Lower lobe of right lung (tissue), 2 donors: ENCODE measurements around the gene FRYL. TPM values are rescaled to one million over a fixed set of nuclear protein-coding genes. Genes with fewer than 3 reads are reported as not detected.

Experiments
- ATAC-seq, 2 donors: fragments of 200-7000 bp; cut with Tn5 transposase; one replicate each; pipeline ENCODE4 v1.9.1; 2020 to 2022; ENCODE audit warnings: mild to moderate bottlenecking in 2 of 2, moderate library complexity in 2 of 2
- DNase-seq: peaks from one replicate; pipeline ENCODE4 v3.0.0-alpha.2; 2020
- H3K27ac ChIP-seq: fragments of 200-600 bp; one replicate; pipeline ENCODE4 v1.8.0; 2022
- H3K27me3 ChIP-seq: fragments of 200-600 bp; one replicate; pipeline ENCODE4 v1.8.0; 2022; ENCODE audit warnings: low read depth
- H3K36me3 ChIP-seq: fragments of 200-600 bp; one replicate; pipeline ENCODE4 v1.8.0; 2022; ENCODE audit warnings: mild to moderate bottlenecking
- H3K4me1 ChIP-seq: fragments of 200-600 bp; one replicate; pipeline ENCODE4 v1.8.0; 2022
- H3K4me3 ChIP-seq: fragments of 200-600 bp; one replicate; pipeline ENCODE4 v1.8.0; 2022; ENCODE audit warnings: mild to moderate bottlenecking
- H3K9me3 ChIP-seq: fragments of 200-600 bp; one replicate; pipeline ENCODE4 v1.8.0; 2022
- CTCF ChIP-seq: fragments of 200-600 bp; IDR thresholded peaks from one replicate; pipeline ENCODE4 v1.8.0; 2022; ENCODE audit warnings: antibody characterized with exemption, mild to moderate bottlenecking
- intact Hi-C: fragments of 100-400 bp; cut with DNase I; formaldehyde crosslinking; loops from one replicate; pipeline ENCODE4 v1.11.0; 2022
- total RNA-seq: library from RNA; stranded (reverse); fragmentation: NEBNext Ultra II Directional; extraction: Animal tissue kit (Norgen Biotek cat#: 25700); gene quantifications from one replicate; pipeline ENCODE4 v1.2.1, GENCODE V29; 2021
- donor health status: DM: no; HTN: yes; CAD: no; lungs with severe emphysema.

The FRYL gene
- total RNA-seq, 1 donor from 2014 or later = 85.0 TPM

- peaks cover 46% of the 10 kb centered on the region for H3K27me3 ChIP-seq
- intact Hi-C loops = no loop called here
Measured at GRCh38 chr4:48491514-48492176, 288.4 kb downstream of the FRYL start.

GRCh38 chr4:48490680-48491513, 289.2 kb downstream of the FRYL start:
- Histone ChIP-seq H3K4me3 (peak overlapping the region; percentile 47), H3K27ac (no peak overlapping the region), H3K36me3 (no peaks in the 10 kb centered on the region), H3K4me1 (peaks cover 8% of the 10 kb centered on the region), H3K9me3 (no peaks in the 10 kb centered on the region), H3K27me3 (peaks cover 48% of the 10 kb centered on the region)
- intact Hi-C loops = no loop called here
- no peak for TF ChIP-seq CTCF
- DNase-seq = peak; percentile 40
- no peak for ATAC-seq

More at GRCh38 chr4:48491514-48492176, 288.4 kb downstream of the FRYL start:
- H3K4me3 ChIP-seq = no peak overlapping the region
- no peaks in the 10 kb centered on the region for H3K9me3 ChIP-seq
- ATAC-seq (no peak), DNase-seq (no peak)
- peaks cover 8% of the 10 kb centered on the region for H3K4me1 ChIP-seq
- no peak overlapping the region for H3K27ac ChIP-seq
- H3K36me3 ChIP-seq = no peaks in the 10 kb centered on the region
- no peak for TF ChIP-seq CTCF

- H3K9me3 ChIP-seq = no peaks in the 10 kb centered on the region
- H3K36me3 ChIP-seq = no peaks in the 10 kb centered on the region
- H3K4me3 ChIP-seq = peak within 1 kb of the TSS; percentile 47
- H3K4me1 ChIP-seq = peaks cover 8% of the 10 kb centered on the region
- H3K27me3 ChIP-seq = peaks cover 52% of the 10 kb centered on the region
- intact Hi-C loops = no loop called here
- TF ChIP-seq CTCF = no peak
- H3K27ac ChIP-seq = no peak within 1 kb of the TSS
- ATAC-seq (peak; percentile 22 to 41), DNase-seq (peak; percentile 45)
Measured at GRCh38 chr4:48490012-48490679, 289.9 kb downstream of the FRYL start, which contains the start of gene ZAR1. TSS of gene ZAR1 (plus strand) at chr4:48490252. CDS start at chr4:48490292, 40 bp downstream.

- H3K27me3 ChIP-seq = peaks cover 57% of the 10 kb centered on the region
- H3K4me1 ChIP-seq = peaks cover 8% of the 10 kb centered on the region
- intact Hi-C loops = no loop called here
- ATAC-seq (no peak), DNase-seq (no peak)
- H3K36me3 ChIP-seq = no peaks in the 10 kb centered on the region
- H3K4me3 ChIP-seq = peak overlapping the region; percentile 47
- TF ChIP-seq CTCF = no peak
- no peaks in the 10 kb centered on the region for H3K9me3 ChIP-seq
- H3K27ac ChIP-seq = no peak overlapping the region
Measured at GRCh38 chr4:48489683-48490011, 290.4 kb downstream of the FRYL start.

GRCh38 chr4:48484494-48485168, 295.4 kb downstream of the FRYL start:
- DNase-seq (no peak), ATAC-seq (no peak)
- no peak for TF ChIP-seq CTCF
- intact Hi-C loops = no loop called here
- Histone ChIP-seq H3K27ac (no peak overlapping the region), H3K4me3 (no peak overlapping the region), H3K9me3 (no peaks in the 10 kb centered on the region), H3K4me1 (peaks cover 4% of the 10 kb centered on the region), H3K27me3 (peaks cover 70% of the 10 kb centered on the region), H3K36me3 (no peaks in the 10 kb centered on the region)
